Stomach (tissue), 4 donors: Measurements from ENCODE around the gene ATXN7L1.

Source experiments
- CTCF ChIP-seq, 7 experiments: fragments of 450-650 bp in 4 of 7; fragments of 200-600 bp in 3 of 7; sonication (generic) in 3 of 7; IDR thresholded peaks; one replicate each; pipeline ENCODE4 v1.5.1; 2016 to 2019; ENCODE audit warnings: antibody characterized with exemption in 7 of 7, control low read depth in 2 of 7, mild to moderate bottlenecking in 1 of 7
- POLR2A ChIP-seq, 4 donors: fragments of 450-650 bp; IDR thresholded peaks; one replicate each; pipeline ENCODE4 v1.6.1; 2016; ENCODE audit warnings: antibody characterized with exemption in 4 of 4, control low read depth in 2 of 4, mild to moderate bottlenecking in 1 of 4, moderate library complexity in 1 of 4

DNA sequence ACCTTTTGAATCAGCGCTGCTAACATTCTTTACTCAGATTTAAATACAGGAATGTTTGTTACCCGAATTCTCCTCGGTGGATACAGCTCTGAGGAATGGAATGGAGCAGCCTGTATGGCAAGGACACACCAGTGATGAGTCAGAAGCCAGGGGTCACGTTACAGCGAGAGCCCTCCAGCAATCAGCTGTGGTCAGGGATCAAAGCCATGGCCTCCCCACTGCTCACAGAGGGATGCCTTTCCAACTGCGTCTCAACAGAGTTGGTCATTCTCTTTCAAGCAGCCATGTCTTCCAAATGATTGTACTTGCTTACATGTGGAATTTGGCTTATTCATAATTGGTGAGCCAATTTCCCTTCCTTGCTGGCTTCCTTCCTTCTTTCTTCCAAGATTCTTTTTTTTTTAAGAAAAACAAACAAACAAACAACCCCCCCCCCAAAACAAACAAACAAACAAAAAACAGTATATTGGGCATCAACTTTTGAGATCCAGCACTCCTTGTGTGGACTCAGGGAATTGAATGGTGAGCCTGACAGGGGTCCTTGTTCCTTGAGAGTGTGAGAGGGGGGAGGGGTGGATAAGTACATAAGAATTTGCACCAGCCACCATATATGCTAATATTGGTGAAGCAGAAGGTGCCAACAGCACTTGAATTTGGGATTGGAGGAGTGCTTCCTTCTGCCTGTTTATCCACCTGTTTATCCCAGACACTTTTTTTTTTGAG lies 100.2 kb downstream of the ATXN7L1 start:
- TF ChIP-seq CTCF (IDR thresholded peaks at IDR 0.05) (no peak), POLR2A (IDR thresholded peaks at IDR 0.05) (no peak)
